ENCODE measurements around the gene MAP3K20. TPM values are rescaled to one million over a fixed set of nuclear protein-coding genes. Genes with fewer than 3 reads are reported as not detected.

Gene MAP3K20
- total RNA-seq, 1 experiment from 2014 or later: 44.5 TPM

- ChIA-PET POLR2A (no interaction called here), CTCF (interaction anchor here (0.6 to 1.0 kb wide), 4 partner anchors 68 to 1040 kb away, joined by 3 to 6 read pairs (median 4); no protein-coding TSS in a partner anchor)
- no peak for DNase-seq
- Histone ChIP-seq H3K4me3 (ENCODE audit: low read depth, low read length) (no peak overlapping the region), H3K9me3 (peaks cover 3% of the 10 kb centered on the region; the same call in 1 of the 2 replicates), H3K36me3 (ENCODE audit: control insufficient read depth, insufficient read depth, low read length) (no peaks in the 10 kb centered on the region), H3K27me3 (replicated peaks; ENCODE audit: control insufficient read depth, insufficient read depth, low read length) (no peaks in the 10 kb centered on the region), H3K4me1 (no peaks in the 10 kb centered on the region)
- H3K36me3 Mint-ChIP-seq (ENCODE audit: insufficient read depth, unreplicated experiment): no peaks in the 10 kb centered on the region
- BruUV-seq (replicated peaks): no TSS peak
- no peak overlapping the region for H3K4me3 Mint-ChIP-seq (ENCODE audit: unreplicated experiment)
- H3K27me3 Mint-ChIP-seq (ENCODE audit: insufficient read depth, unreplicated experiment): no peaks in the 10 kb centered on the region
- no peak overlapping the region for H3K27ac Mint-ChIP-seq (ENCODE audit: unreplicated experiment)
- no peaks in the 10 kb centered on the region for H3K9me3 Mint-ChIP-seq (ENCODE audit: unreplicated experiment)
- no peaks in the 10 kb centered on the region for H3K4me1 Mint-ChIP-seq (ENCODE audit: low read depth, unreplicated experiment)
- peak in 1 of 2 experiments; percentile 5 for TF ChIP-seq CTCF (IDR thresholded peaks at IDR 0.05; ENCODE audit: insufficient read depth in 1 of 2, low read depth in 1 of 2, low read length in 1 of 2, severe bottlenecking in 1 of 2, unreplicated experiment in 1 of 2)
- intact Hi-C loops (cut with micrococcal nuclease; ENCODE audit: unreplicated experiment): loop anchor here (1.0 kb wide), 1 partner anchor 68 kb away; the partner anchor contains the start of gene CDCA7
These were observed 210.6 kb downstream of the MAP3K20 start for GRCh38 chr2:173286153-173286809.

GRCh38 chr2:173287594-173287993, 211.9 kb downstream of the MAP3K20 start:
- no peaks in the 10 kb centered on the region for H3K9me3 Mint-ChIP-seq (ENCODE audit: unreplicated experiment)
- no peak overlapping the region for H3K27ac Mint-ChIP-seq (ENCODE audit: unreplicated experiment)
- TF ChIP-seq CTCF (IDR thresholded peaks at IDR 0.05; ENCODE audit: insufficient read depth in 1 of 2, low read depth in 1 of 2, low read length in 1 of 2, severe bottlenecking in 1 of 2, unreplicated experiment in 1 of 2): no peak
- no peak for DNase-seq
- intact Hi-C loops (cut with micrococcal nuclease; ENCODE audit: unreplicated experiment): no loop called here
- Histone ChIP-seq H3K4me1 (no peaks in the 10 kb centered on the region), H3K36me3 (ENCODE audit: control insufficient read depth, insufficient read depth, low read length) (no peaks in the 10 kb centered on the region), H3K4me3 (ENCODE audit: low read depth, low read length) (no peak overlapping the region), H3K27me3 (replicated peaks; ENCODE audit: control insufficient read depth, insufficient read depth, low read length) (no peaks in the 10 kb centered on the region), H3K9me3 (peaks cover 5% of the 10 kb centered on the region; the same call in 1 of the 2 replicates)
- CTCF ChIA-PET: no interaction called here
- H3K36me3 Mint-ChIP-seq (ENCODE audit: insufficient read depth, unreplicated experiment): no peaks in the 10 kb centered on the region
- H3K27me3 Mint-ChIP-seq (ENCODE audit: insufficient read depth, unreplicated experiment): no peaks in the 10 kb centered on the region
- no peaks in the 10 kb centered on the region for H3K4me1 Mint-ChIP-seq (ENCODE audit: low read depth, unreplicated experiment)
- POLR2A ChIA-PET: no interaction called here
- BruUV-seq (replicated peaks): no TSS peak
- H3K4me3 Mint-ChIP-seq (ENCODE audit: unreplicated experiment): no peak overlapping the region

GRCh38 chr2:173288561-173288960, 212.9 kb downstream of the MAP3K20 start:
- no peak for DNase-seq
- no TSS peak for BruUV-seq (replicated peaks)
- ChIA-PET CTCF (no interaction called here), POLR2A (no interaction called here)
- Mint-ChIP-seq H3K9me3 (ENCODE audit: unreplicated experiment) (no peaks in the 10 kb centered on the region), H3K4me1 (ENCODE audit: low read depth, unreplicated experiment) (no peaks in the 10 kb centered on the region), H3K27ac (ENCODE audit: unreplicated experiment) (no peak overlapping the region), H3K36me3 (ENCODE audit: insufficient read depth, unreplicated experiment) (no peaks in the 10 kb centered on the region), H3K4me3 (ENCODE audit: unreplicated experiment) (no peak overlapping the region), H3K27me3 (ENCODE audit: insufficient read depth, unreplicated experiment) (no peaks in the 10 kb centered on the region)
- intact Hi-C loops (cut with micrococcal nuclease; ENCODE audit: unreplicated experiment): no loop called here
- TF ChIP-seq CTCF (IDR thresholded peaks at IDR 0.05; ENCODE audit: insufficient read depth in 1 of 2, low read depth in 1 of 2, low read length in 1 of 2, severe bottlenecking in 1 of 2, unreplicated experiment in 1 of 2): no peak
- H3K4me3 ChIP-seq (ENCODE audit: low read depth, low read length): no peak overlapping the region
- peaks cover 11% of the 10 kb centered on the region; the same call in 1 of the 2 replicates for H3K9me3 ChIP-seq
- no peaks in the 10 kb centered on the region for H3K27me3 ChIP-seq (replicated peaks; ENCODE audit: control insufficient read depth, insufficient read depth, low read length)
- H3K36me3 ChIP-seq (ENCODE audit: control insufficient read depth, insufficient read depth, low read length): no peaks in the 10 kb centered on the region
- no peaks in the 10 kb centered on the region for H3K4me1 ChIP-seq
